Lung (tissue), 12 donors: Measurements from ENCODE around the gene BDKRB1. TPM values are rescaled to one million over a fixed set of nuclear protein-coding genes. Genes with fewer than 3 reads are reported as not detected.

Experiments used
- ATAC-seq: fragments of 200-7000 bp; cut with Tn5 transposase; one replicate; pipeline ENCODE4 v1.9.1; 2020; ENCODE audit warnings: moderate number of reproducible peaks; ENCODE audit not compliant: insufficient read depth, low FRiP score
- DNase-seq, 3 donors: peaks; one replicate each; pipeline ENCODE4 v3.0.0-alpha.2; 2013 to 2017
- H3K27ac ChIP-seq, 2 donors: one replicate each; pipeline ENCODE4 v1.5.1; 2013; ENCODE audit warnings: mild to moderate bottlenecking in 2 of 2, moderate library complexity in 2 of 2, control low read depth in 1 of 2, inconsistent platforms in 1 of 2, low read depth in 1 of 2, low read length in 1 of 2
- H3K27me3 ChIP-seq, 3 donors: one replicate each; pipeline ENCODE4 v1.5.1; 2013; ENCODE audit warnings: low read length in 2 of 3; ENCODE audit not compliant: control insufficient read depth in 3 of 3, insufficient read depth in 3 of 3
- H3K36me3 ChIP-seq, 4 donors: one replicate each; pipeline ENCODE4 v1.5.1; 2013; ENCODE audit warnings: low read length in 4 of 4, mild to moderate bottlenecking in 1 of 4, moderate library complexity in 1 of 4; ENCODE audit not compliant: control insufficient read depth in 4 of 4, insufficient read depth in 4 of 4
- H3K4me1 ChIP-seq, 5 donors: one replicate each; pipeline ENCODE4 v1.5.1; 2013; ENCODE audit warnings: low read length in 5 of 5, mild to moderate bottlenecking in 2 of 5, moderate library complexity in 1 of 5; ENCODE audit not compliant: control insufficient read depth in 5 of 5, insufficient read depth in 5 of 5
- H3K4me3 ChIP-seq: one replicate; pipeline ENCODE4 v1.5.1; 2013; ENCODE audit warnings: mild to moderate bottlenecking, control low read depth, moderate library complexity
- H3K9ac ChIP-seq, 2 donors: one replicate each; pipeline ENCODE4 v1.5.1; 2013; ENCODE audit warnings: low read length in 2 of 2, control low read depth in 1 of 2; ENCODE audit not compliant: insufficient read depth in 1 of 2
- H3K9me3 ChIP-seq, 4 donors: one replicate each; pipeline ENCODE4 v1.5.1; 2013; ENCODE audit warnings: low read length in 3 of 4, mild to moderate bottlenecking in 1 of 4, moderate library complexity in 1 of 4; ENCODE audit not compliant: control insufficient read depth in 4 of 4, insufficient read depth in 3 of 4
- WGBS, 2 donors: extraction: QIAGEN DNeasy Blood & Tissue Kit; methylation state at CpG; one replicate each; pipeline ENCODE4 v1.1.7; 2013; 5-methylcytosine and 5-hydroxymethylcytosine counted together
- polyA plus RNA-seq, 2 donors: library from polyadenylated mRNA; stranded (reverse); fragments of 200-250 nt; gene quantifications; one replicate each; pipeline ENCODE4 v1.2.1, GENCODE V29; 2013
- total RNA-seq, 2 donors: library from RNA; depleted of rRNA in 1 of 2; stranded (reverse); fragments of >200 nt in 1 of 2; gene quantifications; one replicate each; pipeline ENCODE4 v1.2.1, GENCODE V29; 2014 to 2021
- TF ChIP-seq, protein P1 (sequence below): IDR thresholded peaks from 2 replicates; pipeline ENCODE4 v1.5.1; 2012; ENCODE audit warnings: mild to moderate bottlenecking; ENCODE audit errors: control extremely low read depth, extremely low read depth
- donor health status: control.
- donor health status: control.
- donor health status: Bipolar disorder and iron deficiency.
- donor health status: healthy.
- donor health status: DM: yes; HTN: yes; CAD: no.

Gene BDKRB1
- total and polyA plus RNA-seq, 4 donors, result 0.18 to 5.4 (median 0.42) TPM

DNA sequence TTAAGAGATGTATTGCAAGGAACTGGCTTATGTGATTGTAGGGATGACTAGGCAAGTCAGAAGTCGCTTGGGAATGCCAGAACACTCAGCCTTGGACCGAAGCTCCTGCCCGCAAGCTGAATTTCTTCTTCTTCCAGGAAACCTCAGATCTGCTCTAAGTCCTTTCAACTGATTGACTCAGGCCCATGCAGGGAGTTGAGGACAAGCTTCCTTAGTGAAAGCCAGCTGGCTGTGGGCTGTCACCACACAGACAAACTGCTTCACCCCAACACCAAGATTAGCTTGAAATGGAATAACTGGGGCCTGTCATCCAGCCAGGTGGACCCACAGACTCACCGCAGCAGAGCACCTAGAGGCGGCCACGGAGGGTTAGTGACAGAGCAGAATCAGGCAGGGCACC lies 26.7 kb upstream of the BDKRB1 start:
- no peak for DNase-seq

DNA sequence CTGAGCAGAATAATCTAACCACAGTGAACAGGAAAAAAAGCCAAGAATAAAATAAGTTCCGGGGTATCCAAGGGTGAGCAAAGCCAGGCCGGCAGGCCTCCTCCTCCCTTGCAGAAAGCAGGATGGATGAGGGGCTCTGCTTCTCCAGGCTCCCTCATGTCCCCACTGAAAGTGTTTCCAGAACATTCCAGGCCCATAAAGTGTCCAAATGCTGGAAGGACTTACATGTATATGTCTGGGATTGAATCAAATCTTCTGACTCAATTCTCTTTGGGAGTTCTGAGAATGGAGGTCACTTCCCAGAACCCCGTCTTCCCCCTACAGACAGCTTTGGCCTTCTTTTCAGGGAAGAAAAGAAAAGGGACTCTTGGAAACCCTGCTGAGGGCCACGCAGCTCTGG lies 25.0 kb upstream of the BDKRB1 start:
- H3K4me1 ChIP-seq, result peaks cover 0 to 16% (median 0%) of the 10 kb centered on the region in 5 donors
- ATAC-seq (no peak), DNase-seq (no peak)
- H3K27ac ChIP-seq, result no peak overlapping the region
- H3K4me3 ChIP-seq, result no peak overlapping the region
- TF ChIP-seq, protein P1, sequence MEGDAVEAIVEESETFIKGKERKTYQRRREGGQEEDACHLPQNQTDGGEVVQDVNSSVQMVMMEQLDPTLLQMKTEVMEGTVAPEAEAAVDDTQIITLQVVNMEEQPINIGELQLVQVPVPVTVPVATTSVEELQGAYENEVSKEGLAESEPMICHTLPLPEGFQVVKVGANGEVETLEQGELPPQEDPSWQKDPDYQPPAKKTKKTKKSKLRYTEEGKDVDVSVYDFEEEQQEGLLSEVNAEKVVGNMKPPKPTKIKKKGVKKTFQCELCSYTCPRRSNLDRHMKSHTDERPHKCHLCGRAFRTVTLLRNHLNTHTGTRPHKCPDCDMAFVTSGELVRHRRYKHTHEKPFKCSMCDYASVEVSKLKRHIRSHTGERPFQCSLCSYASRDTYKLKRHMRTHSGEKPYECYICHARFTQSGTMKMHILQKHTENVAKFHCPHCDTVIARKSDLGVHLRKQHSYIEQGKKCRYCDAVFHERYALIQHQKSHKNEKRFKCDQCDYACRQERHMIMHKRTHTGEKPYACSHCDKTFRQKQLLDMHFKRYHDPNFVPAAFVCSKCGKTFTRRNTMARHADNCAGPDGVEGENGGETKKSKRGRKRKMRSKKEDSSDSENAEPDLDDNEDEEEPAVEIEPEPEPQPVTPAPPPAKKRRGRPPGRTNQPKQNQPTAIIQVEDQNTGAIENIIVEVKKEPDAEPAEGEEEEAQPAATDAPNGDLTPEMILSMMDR, result no peak
- H3K27me3 ChIP-seq, result no peaks in the 10 kb centered on the region
- H3K36me3 ChIP-seq, result no peaks in the 10 kb centered on the region
- 86 to 92% methylated on average over 4 of the region's 4 CpGs for WGBS, 2 donors
- peaks cover 0 to 6% (median 2%) of the 10 kb centered on the region in 4 donors for H3K9me3 ChIP-seq
- no peak overlapping the region for H3K9ac ChIP-seq

More for the DNA sequence above, 26.7 kb upstream of the BDKRB1 start:
- Histone ChIP-seq H3K4me1 (peaks cover 0 to 11% (median 0%) of the 10 kb centered on the region in 5 donors), H3K27me3 (no peaks in the 10 kb centered on the region), H3K4me3 (no peak overlapping the region), H3K9ac (no peak overlapping the region), H3K36me3 (no peaks in the 10 kb centered on the region), H3K9me3 (peaks cover 0 to 6% (median 2%) of the 10 kb centered on the region in 4 donors), H3K27ac (no peak overlapping the region)
- TF ChIP-seq, protein P1, result no peak
- 94 to 96% methylated on average over 6 of the region's 6 CpGs for WGBS, 2 donors
- no peak for ATAC-seq

DNA sequence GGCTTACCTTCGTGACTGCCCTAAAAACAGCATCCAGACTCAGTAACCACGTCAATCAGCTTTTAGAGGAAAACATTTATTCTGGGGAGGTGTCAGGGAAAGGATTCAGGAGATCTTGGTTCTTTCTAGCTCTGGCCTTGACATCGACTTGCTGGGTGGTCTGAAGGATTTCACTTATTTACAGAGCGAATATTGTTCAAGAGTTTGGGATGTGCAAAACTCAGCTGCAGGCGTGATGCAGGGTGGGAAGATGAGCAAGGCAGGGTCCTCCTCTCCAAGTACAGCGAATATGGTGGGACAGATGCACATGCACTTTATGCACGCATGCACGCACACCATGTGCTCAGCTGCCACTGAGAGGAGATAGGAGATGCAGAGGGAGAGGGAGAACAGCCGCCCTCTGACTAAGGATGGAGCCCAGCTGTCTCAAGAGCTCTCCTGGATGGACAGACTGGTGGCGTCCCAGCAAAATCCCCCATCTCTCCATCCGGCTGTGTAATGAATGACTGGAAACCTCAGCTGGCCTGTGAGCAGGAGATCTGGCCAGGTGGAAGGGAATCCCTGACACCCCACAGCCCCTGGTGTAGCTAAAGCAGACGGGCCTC lies 24.4 kb upstream of the BDKRB1 start:
- H3K9ac ChIP-seq, result no peak overlapping the region
- H3K4me3 ChIP-seq, result no peak overlapping the region
- peaks cover 0 to 6% (median 2%) of the 10 kb centered on the region in 4 donors for H3K9me3 ChIP-seq
- H3K27me3 ChIP-seq, result no peaks in the 10 kb centered on the region
- no peaks in the 10 kb centered on the region for H3K36me3 ChIP-seq
- ATAC-seq, result no peak
- 89 to 90% methylated on average over 12 of the region's 12 CpGs for WGBS, 2 donors
- DNase-seq, result peak in 2 of 3 donors; percentile 24 to 58
- H3K4me1 ChIP-seq, result peaks cover 0 to 16% (median 0%) of the 10 kb centered on the region in 5 donors
- TF ChIP-seq, protein P1, result no peak
- H3K27ac ChIP-seq, result no peak overlapping the region
